ENCODE results near the gene QRICH1. TPM values are rescaled to one million over a fixed set of nuclear protein-coding genes. Genes with fewer than 3 reads are reported as not detected.

Gene QRICH1
- total and polyA plus RNA-seq, 2 of the 4 experiments (the other 2 are of a cell fraction), result 62.7 to 77.3 TPM

DNA sequence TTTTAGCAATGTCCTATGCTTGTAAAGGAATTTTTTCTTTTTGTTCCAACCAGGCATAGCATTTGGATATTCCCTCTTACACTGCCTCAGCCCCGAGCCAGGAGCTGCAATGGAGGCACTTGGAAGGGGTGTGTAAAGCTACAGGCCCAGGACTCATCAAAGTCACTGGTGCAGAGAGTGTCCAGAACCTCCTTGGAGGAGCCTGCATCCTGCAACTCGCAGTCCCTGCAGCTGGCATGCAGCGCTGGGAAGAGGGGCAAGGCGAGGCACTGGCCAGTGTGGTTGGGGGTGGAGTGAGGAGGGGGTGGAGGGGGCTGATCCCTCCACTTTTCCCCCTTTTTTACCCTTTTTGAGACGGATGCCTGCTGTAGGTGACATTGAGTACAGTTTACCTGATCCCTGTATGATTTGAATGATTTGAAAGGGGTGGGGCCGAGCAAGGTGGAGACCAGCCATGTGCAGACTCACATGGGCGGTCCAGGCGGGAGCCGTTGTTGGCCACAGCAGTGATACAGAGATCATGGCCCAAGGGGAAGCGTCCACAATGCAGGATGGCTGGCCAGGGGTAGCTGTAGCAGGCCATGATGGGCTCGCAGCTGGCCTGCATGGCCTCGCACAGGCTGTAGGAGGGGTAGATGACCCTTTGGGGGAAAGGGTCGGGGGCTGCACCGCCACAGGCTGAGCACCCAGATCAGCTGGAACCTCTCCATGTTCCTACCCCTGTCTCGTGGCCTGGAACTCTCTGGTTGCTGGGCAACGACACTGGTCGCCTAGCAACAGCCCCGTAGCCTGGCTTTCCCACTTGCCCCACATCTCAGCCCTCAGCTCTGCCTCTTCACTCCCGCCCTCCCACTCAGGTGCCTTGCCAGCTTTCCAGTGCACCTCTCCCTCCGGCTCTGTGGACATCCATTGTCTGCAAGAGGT is 95.9 kb downstream of the QRICH1 start (continued):
- TF ChIP-seq NFE2L2 (IDR thresholded peaks at IDR 0.05; ENCODE audit: low read depth, low read length) (no peak), SMC3 (IDR thresholded peaks at IDR 0.05; ENCODE audit: low read depth, low read length) (no peak)

DNA sequence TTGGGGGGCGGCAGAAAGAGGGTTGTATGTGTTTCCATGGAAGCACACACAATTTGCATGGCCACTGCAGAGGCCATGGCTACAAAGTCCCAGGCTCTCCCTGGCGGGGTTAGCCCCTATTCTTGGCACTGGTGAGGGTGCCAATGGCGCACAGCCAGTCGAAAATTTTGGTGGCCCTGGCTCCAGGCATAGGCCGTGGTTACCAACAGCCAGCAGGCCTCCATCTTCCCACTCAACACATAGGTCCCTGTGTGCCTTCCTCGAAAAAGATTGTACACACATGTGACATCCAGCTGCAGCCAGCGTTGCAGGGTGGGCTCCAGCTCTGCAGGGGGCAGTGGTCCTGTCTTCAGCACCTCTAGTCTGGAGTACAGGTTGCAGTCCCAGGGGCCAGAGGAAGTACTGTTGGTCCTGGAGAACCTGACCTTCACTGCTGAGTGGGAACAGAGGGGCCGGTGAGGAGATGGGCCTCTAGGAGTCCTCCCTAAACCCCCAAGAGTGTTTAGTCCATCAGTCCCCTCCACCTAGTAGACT is 96.7 kb downstream of the QRICH1 start:
- Histone ChIP-seq H2BK120ac (ENCODE audit: low read depth, low read length) (no peak overlapping the region), H3K4me3 (ENCODE audit: insufficient read depth, low read depth, low read length) (no peak overlapping the region), H3K14ac (replicated peaks; ENCODE audit: low read depth, low read length) (no peak overlapping the region), H3K9me3 (ENCODE audit: control insufficient read depth, insufficient read depth, low read length) (no peaks in the 10 kb centered on the region), H3K23ac (ENCODE audit: low read depth, low read length) (no peak overlapping the region), H3K79me1 (ENCODE audit: low read depth in 1 of 2, low read length in 2 of 2) (peaks cover 35 to 56% of the 10 kb centered on the region in 2 experiments), H3K9ac (ENCODE audit: low read depth, low read length) (no peak overlapping the region), H4K91ac (ENCODE audit: insufficient read depth, low read depth, low read length) (no peak overlapping the region), H3K56ac (ENCODE audit: extremely low read depth, insufficient read depth, low read length) (no peak overlapping the region), H3K18ac (ENCODE audit: low read depth, low read length) (no peak overlapping the region), H2AK9ac (replicated peaks; ENCODE audit: low read depth, low read length, poor library complexity) (no peak overlapping the region), H3K27me3 (ENCODE audit: control insufficient read depth, insufficient read depth, low read length) (no peaks in the 10 kb centered on the region), H4K5ac (ENCODE audit: low read depth, low read length) (no peak overlapping the region), H3K4me2 (ENCODE audit: low read depth, low read length) (no peak overlapping the region), H3K36me3 (ENCODE audit: control insufficient read depth, insufficient read depth, low read length) (peaks cover 6% of the 10 kb centered on the region; the same call in 1 of the 2 replicates), H4K20me1 (ENCODE audit: insufficient read depth, low read length) (no peaks in the 10 kb centered on the region; the same call in 1 of the 2 replicates), H2BK20ac (ENCODE audit: low read depth, low read length) (no peak overlapping the region), H4K8ac (ENCODE audit: low read depth in 2 of 2, low read length in 2 of 2) (no peak overlapping the region), H3K4me1 (ENCODE audit: control insufficient read depth, insufficient read depth, low read length) (no peaks in the 10 kb centered on the region), H2AFZ (replicated peaks; ENCODE audit: low read length, poor library complexity) (no peak overlapping the region), H3K4ac (ENCODE audit: low read depth, low read length) (no peak overlapping the region), H3K27ac (ENCODE audit: insufficient read depth, low read length) (no peak overlapping the region), H3K9me1 (ENCODE audit: insufficient read depth, low read length) (no peaks in the 10 kb centered on the region), H2AK5ac (ENCODE audit: low read depth, low read length) (no peak overlapping the region), H2BK5ac (ENCODE audit: low read depth, low read length, poor library complexity, severe bottlenecking) (no peak overlapping the region), H2BK15ac (ENCODE audit: low read depth, low read length) (no peak overlapping the region)
- POLR2A ChIA-PET (ENCODE audit: unreplicated experiment), result no interaction called here
- no peak for ATAC-seq (ENCODE audit: low read depth)
- in situ Hi-C loops (cut with MboI; ENCODE audit: low sequenced_read_pairs), result no loop called here
- CTCF ChIA-PET, result no interaction called here
- 83% methylated on average over 1 of the region's 8 CpGs; no CpG with 5 or more reads in 1 of the 2 experiments for WGBS, 2 experiments (ENCODE audit: extremely low coverage in 2 of 2, insufficient read length in 1 of 2)
- dilution Hi-C loops (cut with HindIII; ENCODE audit: low sequenced_read_pairs, unreplicated experiment), result no loop called here
- intact Hi-C loops (cut with micrococcal nuclease), result no loop called here
- no peak for DNase-seq
- no TSS peak for BruUV-seq (replicated peaks)
- TF ChIP-seq MXI1 (IDR thresholded peaks at IDR 0.05; ENCODE audit: borderline replicate concordance, low read depth, low read length), result no peak
- TF ChIP-seq, protein P1, sequence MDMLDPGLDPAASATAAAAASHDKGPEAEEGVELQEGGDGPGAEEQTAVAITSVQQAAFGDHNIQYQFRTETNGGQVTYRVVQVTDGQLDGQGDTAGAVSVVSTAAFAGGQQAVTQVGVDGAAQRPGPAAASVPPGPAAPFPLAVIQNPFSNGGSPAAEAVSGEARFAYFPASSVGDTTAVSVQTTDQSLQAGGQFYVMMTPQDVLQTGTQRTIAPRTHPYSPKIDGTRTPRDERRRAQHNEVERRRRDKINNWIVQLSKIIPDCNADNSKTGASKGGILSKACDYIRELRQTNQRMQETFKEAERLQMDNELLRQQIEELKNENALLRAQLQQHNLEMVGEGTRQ (IDR thresholded peaks at IDR 0.05; ENCODE audit: low read depth, low read length), result no peak
- TF ChIP-seq, protein P2, sequence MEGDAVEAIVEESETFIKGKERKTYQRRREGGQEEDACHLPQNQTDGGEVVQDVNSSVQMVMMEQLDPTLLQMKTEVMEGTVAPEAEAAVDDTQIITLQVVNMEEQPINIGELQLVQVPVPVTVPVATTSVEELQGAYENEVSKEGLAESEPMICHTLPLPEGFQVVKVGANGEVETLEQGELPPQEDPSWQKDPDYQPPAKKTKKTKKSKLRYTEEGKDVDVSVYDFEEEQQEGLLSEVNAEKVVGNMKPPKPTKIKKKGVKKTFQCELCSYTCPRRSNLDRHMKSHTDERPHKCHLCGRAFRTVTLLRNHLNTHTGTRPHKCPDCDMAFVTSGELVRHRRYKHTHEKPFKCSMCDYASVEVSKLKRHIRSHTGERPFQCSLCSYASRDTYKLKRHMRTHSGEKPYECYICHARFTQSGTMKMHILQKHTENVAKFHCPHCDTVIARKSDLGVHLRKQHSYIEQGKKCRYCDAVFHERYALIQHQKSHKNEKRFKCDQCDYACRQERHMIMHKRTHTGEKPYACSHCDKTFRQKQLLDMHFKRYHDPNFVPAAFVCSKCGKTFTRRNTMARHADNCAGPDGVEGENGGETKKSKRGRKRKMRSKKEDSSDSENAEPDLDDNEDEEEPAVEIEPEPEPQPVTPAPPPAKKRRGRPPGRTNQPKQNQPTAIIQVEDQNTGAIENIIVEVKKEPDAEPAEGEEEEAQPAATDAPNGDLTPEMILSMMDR (conservative IDR thresholded peaks at IDR 0.05; ENCODE audit: low read depth, low read length), result no peak
- TF ChIP-seq SMC3 (IDR thresholded peaks at IDR 0.05; ENCODE audit: low read depth, low read length), result no peak
- TF ChIP-seq BHLHE40 (IDR thresholded peaks at IDR 0.05; ENCODE audit: low read depth, low read length), result no peak
- no peak for TF ChIP-seq RCOR1 (IDR thresholded peaks at IDR 0.05; ENCODE audit: insufficient replicate concordance, low read length)
- no peak for TF ChIP-seq POLR2A (IDR thresholded peaks at IDR 0.05; ENCODE audit: low read depth, low read length)
- TF ChIP-seq CHD1 (IDR thresholded peaks at IDR 0.05; ENCODE audit: low read depth, low read length), result no peak
- no peak for TF ChIP-seq MAFK (IDR thresholded peaks at IDR 0.05; ENCODE audit: low read depth, low read length)
- no peak for TF ChIP-seq FOS (IDR thresholded peaks at IDR 0.05; ENCODE audit: low read depth, low read length)
- no peak for TF ChIP-seq ELK1 (IDR thresholded peaks at IDR 0.05; ENCODE audit: borderline replicate concordance, low read depth, low read length)
